B cell (primary cell): ENCODE results near the gene FAM76A.

ENCODE experiments used
- CTCF ChIP-seq: fragments of 200-600 bp; IDR thresholded peaks from one replicate; pipeline ENCODE4 v1.8.0; 2022; ENCODE audit warnings: antibody characterized with exemption, mild to moderate bottlenecking
- EZH2 ChIP-seq: IDR thresholded peaks from 2 replicates; pipeline ENCODE4 v1.6.1; 2012; ENCODE audit warnings: borderline replicate concordance, low read depth, mild to moderate bottlenecking, moderate library complexity, low read length; ENCODE audit not compliant: insufficient read depth, poor library complexity, severe bottlenecking

- TF ChIP-seq CTCF (no peak), EZH2 (no peak)
Observed at GRCh38 chr1:27684176-27684575, 41.6 kb upstream of the FAM76A start.
